Cardiac fibroblast (primary cell): ENCODE results near the gene MRPL28.
A peak's percentile ranks its signal among the peaks of the same experiment; 100 is the strongest.

Experiments
- DNase-seq, 2 donors: peaks; one replicate each; pipeline versions ENCODE4 v3.0.0 to v3.0.0-alpha.2; 2010; ENCODE audit warnings: low read depth in 2 of 2
- H3K4me3 ChIP-seq, 2 donors: replicated peaks in 1 of 2; 1 replicate in 1 of 2; 2 replicates in 1 of 2; pipeline ENCODE4 v1.5.1; 2011; ENCODE audit warnings: low read depth in 2 of 2, low read length in 2 of 2, mild to moderate bottlenecking in 2 of 2, moderate library complexity in 1 of 2
- TF ChIP-seq, protein P1 (sequence below): IDR thresholded peaks from one replicate; pipeline ENCODE4 v1.5.1; 2011; ENCODE audit warnings: low read depth, mild to moderate bottlenecking, low read length, inconsistent platforms

MRPL28 gene

DNA sequence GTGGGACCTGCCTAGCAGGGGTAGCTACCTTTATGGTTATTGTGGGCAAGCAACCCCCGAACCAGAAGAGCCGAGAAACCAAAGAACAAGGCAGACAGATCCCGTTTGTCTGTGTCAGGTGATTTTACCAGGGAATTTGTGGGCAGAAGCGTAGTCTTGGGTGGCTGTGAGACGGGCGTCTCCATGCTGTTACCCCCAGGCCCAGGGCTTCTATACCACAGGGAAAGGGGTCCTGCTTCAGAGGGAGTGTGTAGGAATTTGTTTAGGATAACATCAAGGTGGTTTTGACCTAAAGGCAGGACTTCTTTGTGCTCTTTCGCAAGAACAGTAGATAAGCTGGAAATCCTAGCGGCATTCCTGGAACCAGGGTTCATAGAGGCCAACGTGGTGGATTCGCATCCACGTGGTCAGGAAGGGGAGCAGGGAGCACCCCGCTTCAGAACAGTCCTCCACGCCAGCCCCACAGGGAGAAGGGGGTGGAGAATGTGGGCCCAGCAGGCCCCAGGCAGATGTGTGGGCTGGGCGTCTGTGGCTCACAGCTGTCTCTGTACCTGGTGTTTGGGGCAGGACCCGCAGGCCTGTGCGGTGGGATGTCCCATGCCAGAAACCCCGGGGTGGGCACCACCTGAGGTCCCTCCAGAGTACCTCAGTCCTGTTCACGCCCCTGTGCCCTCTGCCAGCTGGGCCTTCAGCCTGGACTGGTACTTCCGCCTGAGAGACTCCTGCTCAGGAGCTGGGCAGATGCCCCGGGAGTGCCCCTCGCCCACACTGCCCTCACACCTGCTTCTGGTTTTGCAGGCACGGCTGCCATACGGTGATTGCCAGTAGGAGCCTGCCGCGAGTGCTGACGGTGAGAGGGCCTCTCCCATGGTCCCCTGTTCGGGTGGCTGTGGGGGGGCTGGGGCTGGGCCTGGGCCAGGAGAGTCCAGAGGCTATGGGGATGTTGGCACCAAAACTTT is 35.5 kb upstream of the MRPL28 start:
- TF ChIP-seq, protein P1, sequence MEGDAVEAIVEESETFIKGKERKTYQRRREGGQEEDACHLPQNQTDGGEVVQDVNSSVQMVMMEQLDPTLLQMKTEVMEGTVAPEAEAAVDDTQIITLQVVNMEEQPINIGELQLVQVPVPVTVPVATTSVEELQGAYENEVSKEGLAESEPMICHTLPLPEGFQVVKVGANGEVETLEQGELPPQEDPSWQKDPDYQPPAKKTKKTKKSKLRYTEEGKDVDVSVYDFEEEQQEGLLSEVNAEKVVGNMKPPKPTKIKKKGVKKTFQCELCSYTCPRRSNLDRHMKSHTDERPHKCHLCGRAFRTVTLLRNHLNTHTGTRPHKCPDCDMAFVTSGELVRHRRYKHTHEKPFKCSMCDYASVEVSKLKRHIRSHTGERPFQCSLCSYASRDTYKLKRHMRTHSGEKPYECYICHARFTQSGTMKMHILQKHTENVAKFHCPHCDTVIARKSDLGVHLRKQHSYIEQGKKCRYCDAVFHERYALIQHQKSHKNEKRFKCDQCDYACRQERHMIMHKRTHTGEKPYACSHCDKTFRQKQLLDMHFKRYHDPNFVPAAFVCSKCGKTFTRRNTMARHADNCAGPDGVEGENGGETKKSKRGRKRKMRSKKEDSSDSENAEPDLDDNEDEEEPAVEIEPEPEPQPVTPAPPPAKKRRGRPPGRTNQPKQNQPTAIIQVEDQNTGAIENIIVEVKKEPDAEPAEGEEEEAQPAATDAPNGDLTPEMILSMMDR = no peak
- H3K4me3 ChIP-seq = no peak overlapping the region
- no peak for DNase-seq

- H3K4me3 ChIP-seq = no peak overlapping the region
- TF ChIP-seq, protein P1 = no peak
- DNase-seq = no peak
Measured at GRCh38 chr16:404971-405486, 34.7 kb upstream of the MRPL28 start.

- peak within 1 kb of the TSS; percentile 81 to 85 for H3K4me3 ChIP-seq
Measured at GRCh38 chr16:401468-402348, 31.4 kb upstream of the MRPL28 start, which contains the start of gene DECR2. Gene DECR2 (plus strand): TSS chr16:401885. CDS start chr16:401964, 79 bp downstream.

DNA sequence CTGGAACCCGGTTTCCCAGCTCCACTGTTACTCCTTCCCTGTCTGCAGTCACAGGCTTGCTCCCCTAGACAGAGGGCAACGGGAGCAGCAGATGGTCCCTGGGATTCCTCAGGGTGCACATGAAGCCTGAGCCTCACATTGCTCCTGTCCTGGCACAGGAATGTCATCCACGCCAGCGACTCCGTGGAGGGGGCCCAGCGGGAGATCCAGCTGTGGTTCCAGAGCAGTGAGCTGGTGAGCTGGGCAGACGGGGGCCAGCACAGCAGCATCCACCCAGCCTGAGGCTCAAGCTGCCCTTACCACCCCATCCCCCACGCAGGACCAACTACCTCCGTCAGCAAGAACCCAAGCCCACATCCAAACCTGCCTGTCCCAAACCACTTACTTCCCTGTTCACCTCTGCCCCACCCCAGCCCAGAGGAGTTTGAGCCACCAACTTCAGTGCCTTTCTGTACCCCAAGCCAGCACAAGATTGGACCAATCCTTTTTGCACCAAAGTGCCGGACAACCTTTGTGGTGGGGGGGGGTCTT is 29.8 kb upstream of the MRPL28 start:
- no peak for DNase-seq
- TF ChIP-seq, protein P1 = no peak
- peak overlapping the region in 1 of 2 donors; percentile 85 for H3K4me3 ChIP-seq

More at GRCh38 chr16:401468-402348, 31.4 kb upstream of the MRPL28 start, which contains the start of gene DECR2:
- TF ChIP-seq, protein P1 = no peak
- peak; percentile 91 to 94 for DNase-seq

- TF ChIP-seq, protein P1 = no peak
- no peak overlapping the region for H3K4me3 ChIP-seq
- DNase-seq = no peak
Measured at GRCh38 chr16:399340-400019, 29.1 kb upstream of the MRPL28 start.
